A549 (cell line): Measurements from ENCODE around the gene C4orf54. TPM values are rescaled to one million over a fixed set of nuclear protein-coding genes. Genes with fewer than 3 reads are reported as not detected.
A peak's percentile ranks its signal among the peaks of the same experiment; 100 is the strongest.

Experiments
- ATAC-seq, 2 experiments: fragments of 200-7000 bp in 1 of 2; fragments of >200 bp in 1 of 2; cut with Nextera tagmentation in 1 of 2; cut with Tn5 transposase in 1 of 2; 3 replicates each; pipeline versions ENCODE4 v1.8.0 to v1.9.1; 2018 to 2020; ENCODE audit warnings: mild to moderate bottlenecking in 1 of 2, moderate library complexity in 1 of 2
- CTCF ChIA-PET: fragments of 300-600 bp; sonication (Branson Sonifier 250); formaldehyde crosslinking; extraction: SDS; loops from one replicate; lab custom pipeline; 2021; ENCODE audit warnings: antibody characterized with exemption, inconsistent platforms; lab: Yijun Ruan, JAX
- POLR2A ChIA-PET: fragments of 350-600 bp; formaldehyde crosslinking; extraction: SDS; loops from one replicate; lab custom pipeline; 2021; ENCODE audit warnings: antibody characterized with exemption, inconsistent platforms; lab: Yijun Ruan, JAX
- DNase-seq, 2 experiments: peaks; one replicate each; pipeline versions ENCODE4 v3.0.0 to v3.0.0-alpha.2; 2011 to 2016; ENCODE audit warnings: low read depth in 1 of 2, low spot score in 1 of 2
- FAIRE-seq: peaks from 2 replicates; lab custom pipeline; 2011; peaks lifted over from hg19 to GRCh38; lab: Jason Lieb, UNC
- H3K27ac ChIP-seq, 2 experiments: fragments of >200 bp; sonication (Bioruptor Twin); formaldehyde crosslinking; 3 replicates each; pipeline ENCODE4 v1.5.1; 2016 to 2017
- H3K4me1 ChIP-seq: fragments of >200 bp; sonication (Bioruptor Twin); formaldehyde crosslinking; 3 replicates; pipeline ENCODE4 v1.6.1; 2016
- H3K4me2 ChIP-seq: fragments of >200 bp; sonication (Bioruptor Twin); formaldehyde crosslinking; 3 replicates; pipeline ENCODE4 v1.6.1; 2016
- H3K4me3 ChIP-seq: fragments of >200 bp; sonication (Bioruptor Twin); formaldehyde crosslinking; 3 replicates; pipeline ENCODE4 v1.5.1; 2016
- H3K9me3 ChIP-seq: fragments of >200 bp; sonication (Bioruptor Twin); formaldehyde crosslinking; 3 replicates; pipeline ENCODE4 v1.6.1; 2016
- CBX2 ChIP-seq: fragments of 200-600 bp; sonication (generic); IDR thresholded peaks from 2 replicates; pipeline ENCODE4 v1.6.1; 2016; ENCODE audit warnings: low read depth, mild to moderate bottlenecking, borderline replicate concordance
- CBX8 ChIP-seq: fragments of 200-600 bp; sonication (generic); IDR thresholded peaks from 2 replicates; pipeline ENCODE4 v1.6.1; 2016
- EP300 ChIP-seq, 2 experiments: fragments of >200 bp; sonication (Bioruptor Twin); formaldehyde crosslinking; IDR thresholded peaks; 2 replicates in 1 of 2; 3 replicates in 1 of 2; pipeline ENCODE4 v1.6.1; 2016 to 2017
- HDAC2 ChIP-seq: fragments of 200-600 bp; sonication (generic); IDR thresholded peaks from 2 replicates; pipeline ENCODE4 v1.6.1; 2016
- HOXB13 ChIP-seq: fragments of 250-450 bp; sonication (Bioruptor Pico); IDR thresholded peaks from 2 replicates; pipeline ENCODE4 v1.5.0; 2020; ENCODE audit warnings: low read depth, mild to moderate bottlenecking, moderate library complexity
- KDM1A ChIP-seq: fragments of 200-600 bp; sonication (generic); IDR thresholded peaks from 2 replicates; pipeline ENCODE4 v1.6.1; 2016; ENCODE audit warnings: low read depth, mild to moderate bottlenecking
- MAFK ChIP-seq: fragments of 450-650 bp; IDR thresholded peaks from 2 replicates; pipeline ENCODE4 v1.6.1; 2014; ENCODE audit not compliant: partially characterized antibody
- MYC ChIP-seq: IDR thresholded peaks from 2 replicates; pipeline ENCODE4 v1.6.1; 2012; ENCODE audit warnings: mild to moderate bottlenecking, inconsistent platforms, low read length, improper control_type of control experiment, borderline replicate concordance
- SMC3 ChIP-seq: fragments of >200 bp; sonication (Bioruptor Twin); formaldehyde crosslinking; IDR thresholded peaks from 3 replicates; pipeline ENCODE4 v1.6.1; 2018; ENCODE audit warnings: inconsistent platforms
- TP53 ChIP-seq: fragments of 250-450 bp; sonication (Bioruptor Pico); IDR thresholded peaks from 2 replicates; pipeline ENCODE4 v1.5.0; 2021; ENCODE audit warnings: mild to moderate bottlenecking, moderate library complexity
- ZNF302 ChIP-seq: fragments of 250-450 bp; sonication (Bioruptor Pico); IDR thresholded peaks from 2 replicates; pipeline ENCODE4 v1.9.0; 2021; ENCODE audit warnings: inconsistent platforms, mild to moderate bottlenecking, moderate library complexity
- ZSCAN20 ChIP-seq: fragments of 250-450 bp; sonication (Bioruptor Pico); IDR thresholded peaks from 2 replicates; pipeline ENCODE4 v1.8.0; 2022; ENCODE audit warnings: mild to moderate bottlenecking, moderate library complexity
- WGBS: methylation state at CpG from one replicate; pipeline ENCODE4 v1.1.6; 2017; ENCODE audit errors: missing lambda C conversion rate; 5-methylcytosine and 5-hydroxymethylcytosine counted together
- polyA plus RNA-seq, 4 experiments: library from polyadenylated mRNA; depleted of rRNA in 3 of 4; stranded (reverse); fragments of >200 nt; fragmentation: RNase III in 1 of 4; extraction: RNeasy Plus Mini Kit Qiagen cat#74134 plus additional on column Dnase treatment in 1 of 4; gene quantifications; 2 replicates in 3 of 4; 3 replicates in 1 of 4; pipeline ENCODE4 v1.2.3, GENCODE V29; 2011 to 2017
- TF ChIP-seq, protein P1 (sequence below): fragments of 250-450 bp; sonication (Bioruptor Pico); IDR thresholded peaks from 2 replicates; pipeline ENCODE4 v1.5.0; 2020; ENCODE audit warnings: low read depth, mild to moderate bottlenecking, moderate library complexity
- TF ChIP-seq, protein P2 (sequence below): fragments of 450-650 bp; IDR thresholded peaks from 2 replicates; pipeline ENCODE4 v1.6.1; 2014; ENCODE audit warnings: antibody characterized with exemption
- TF ChIP-seq, protein P3 (sequence below): IDR thresholded peaks from 2 replicates; pipeline ENCODE4 v1.6.1; 2012
- TF ChIP-seq, protein P4 (sequence below): IDR thresholded peaks from 2 replicates; pipeline ENCODE4 v1.6.1; 2012; ENCODE audit warnings: low read depth, borderline replicate concordance
- TF ChIP-seq, protein P5 (sequence below): fragments of >200 bp; sonication (Bioruptor Twin); formaldehyde crosslinking; IDR thresholded peaks from 2 replicates; pipeline ENCODE4 v1.6.1; 2016
- TF ChIP-seq, protein P6 (sequence below): fragments of 200-600 bp; sonication (generic); IDR thresholded peaks from 2 replicates; pipeline ENCODE4 v1.6.1; 2016; ENCODE audit warnings: antibody characterized with exemption, mild to moderate bottlenecking, moderate library complexity
- TF ChIP-seq, protein P7 (sequence below): fragments of >200 bp; sonication (Bioruptor Twin); formaldehyde crosslinking; IDR thresholded peaks from 3 replicates; pipeline ENCODE4 v1.6.1; 2016

C4orf54 gene
- polyA plus RNA-seq, 2 of the 4 experiments (the other 2 are of a cell fraction): not detected

DNA sequence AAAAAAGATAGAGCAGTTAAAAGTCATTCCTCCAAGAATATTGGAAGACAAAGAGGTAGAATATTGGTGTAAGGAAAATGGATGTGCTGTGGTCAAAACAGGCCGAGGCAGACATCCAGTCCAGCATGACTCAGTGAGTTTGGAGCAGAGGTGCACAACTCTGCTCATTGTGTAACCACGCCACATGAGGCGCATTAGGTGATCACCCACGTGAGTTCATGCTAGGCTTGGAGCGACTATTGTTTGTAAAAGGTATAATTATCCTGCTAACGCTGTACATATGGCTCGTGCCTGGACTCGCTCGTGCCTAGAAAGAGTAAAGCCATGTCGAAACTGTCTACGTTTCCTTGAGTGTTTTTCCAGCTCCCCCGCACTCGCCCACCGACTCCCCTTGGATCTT lies 23.9 kb downstream of the C4orf54 start:
- ATAC-seq (no peak), FAIRE-seq (no peak), DNase-seq (no peak)
- H3K4me2 ChIP-seq: no peak overlapping the region
- ChIA-PET POLR2A (no interaction called here), CTCF (no interaction called here)
- TF ChIP-seq, protein P1, sequence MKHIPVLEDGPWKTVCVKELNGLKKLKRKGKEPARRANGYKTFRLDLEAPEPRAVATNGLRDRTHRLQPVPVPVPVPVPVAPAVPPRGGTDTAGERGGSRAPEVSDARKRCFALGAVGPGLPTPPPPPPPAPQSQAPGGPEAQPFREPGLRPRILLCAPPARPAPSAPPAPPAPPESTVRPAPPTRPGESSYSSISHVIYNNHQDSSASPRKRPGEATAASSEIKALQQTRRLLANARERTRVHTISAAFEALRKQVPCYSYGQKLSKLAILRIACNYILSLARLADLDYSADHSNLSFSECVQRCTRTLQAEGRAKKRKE (CRISPR knock-in tag): no peak
- TF ChIP-seq, protein P2, sequence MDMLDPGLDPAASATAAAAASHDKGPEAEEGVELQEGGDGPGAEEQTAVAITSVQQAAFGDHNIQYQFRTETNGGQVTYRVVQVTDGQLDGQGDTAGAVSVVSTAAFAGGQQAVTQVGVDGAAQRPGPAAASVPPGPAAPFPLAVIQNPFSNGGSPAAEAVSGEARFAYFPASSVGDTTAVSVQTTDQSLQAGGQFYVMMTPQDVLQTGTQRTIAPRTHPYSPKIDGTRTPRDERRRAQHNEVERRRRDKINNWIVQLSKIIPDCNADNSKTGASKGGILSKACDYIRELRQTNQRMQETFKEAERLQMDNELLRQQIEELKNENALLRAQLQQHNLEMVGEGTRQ: no peak
- TF ChIP-seq, protein P3, sequence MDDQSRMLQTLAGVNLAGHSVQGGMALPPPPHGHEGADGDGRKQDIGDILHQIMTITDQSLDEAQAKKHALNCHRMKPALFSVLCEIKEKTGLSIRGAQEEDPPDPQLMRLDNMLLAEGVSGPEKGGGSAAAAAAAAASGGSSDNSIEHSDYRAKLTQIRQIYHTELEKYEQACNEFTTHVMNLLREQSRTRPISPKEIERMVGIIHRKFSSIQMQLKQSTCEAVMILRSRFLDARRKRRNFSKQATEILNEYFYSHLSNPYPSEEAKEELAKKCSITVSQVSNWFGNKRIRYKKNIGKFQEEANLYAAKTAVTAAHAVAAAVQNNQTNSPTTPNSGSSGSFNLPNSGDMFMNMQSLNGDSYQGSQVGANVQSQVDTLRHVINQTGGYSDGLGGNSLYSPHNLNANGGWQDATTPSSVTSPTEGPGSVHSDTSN: no peak
- TF ChIP-seq, protein P4, sequence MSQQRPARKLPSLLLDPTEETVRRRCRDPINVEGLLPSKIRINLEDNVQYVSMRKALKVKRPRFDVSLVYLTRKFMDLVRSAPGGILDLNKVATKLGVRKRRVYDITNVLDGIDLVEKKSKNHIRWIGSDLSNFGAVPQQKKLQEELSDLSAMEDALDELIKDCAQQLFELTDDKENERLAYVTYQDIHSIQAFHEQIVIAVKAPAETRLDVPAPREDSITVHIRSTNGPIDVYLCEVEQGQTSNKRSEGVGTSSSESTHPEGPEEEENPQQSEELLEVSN: no peak
- no peak for TF ChIP-seq MAFK
- no peak for TF ChIP-seq TP53
- TF ChIP-seq, protein P5, sequence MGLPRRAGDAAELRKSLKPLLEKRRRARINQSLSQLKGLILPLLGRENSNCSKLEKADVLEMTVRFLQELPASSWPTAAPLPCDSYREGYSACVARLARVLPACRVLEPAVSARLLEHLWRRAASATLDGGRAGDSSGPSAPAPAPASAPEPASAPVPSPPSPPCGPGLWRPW: no peak
- no peak for TF ChIP-seq KDM1A
- no peak for TF ChIP-seq EP300 (IDR thresholded peaks at IDR 0.05)
- no peak overlapping the region for H3K4me3 ChIP-seq
- H3K4me1 ChIP-seq: peaks cover 9% of the 10 kb centered on the region; the same call in 2 of the 3 replicates
- 80% methylated on average over 14 of the region's 14 CpGs for WGBS
- H3K27ac ChIP-seq: no peak overlapping the region
- H3K9me3 ChIP-seq: no peaks in the 10 kb centered on the region

DNA sequence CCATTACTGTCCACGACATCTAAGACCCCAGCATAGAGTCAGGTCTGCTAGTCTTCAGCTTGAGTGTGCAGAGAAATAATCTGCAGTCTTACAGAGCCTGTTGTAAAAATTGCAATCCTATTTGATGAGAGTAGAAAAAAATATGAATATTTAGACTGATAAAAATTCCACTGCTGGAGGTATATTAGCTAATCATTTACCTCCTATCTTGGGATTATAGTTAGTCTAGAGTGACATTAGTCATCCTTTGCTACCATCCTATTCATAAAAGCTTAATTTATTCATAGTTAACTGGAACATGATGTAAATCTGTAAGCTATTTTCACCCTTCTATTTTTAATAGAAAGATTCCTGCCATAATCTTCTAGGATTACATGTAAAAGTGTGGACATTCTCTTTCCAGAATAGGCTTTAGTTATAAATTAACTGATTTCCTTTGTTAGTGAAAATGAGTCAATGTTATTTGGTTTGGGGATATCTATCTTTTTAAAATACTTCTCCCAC lies 26.7 kb downstream of the C4orf54 start:
- H3K4me2 ChIP-seq: peak overlapping the region; percentile 57
- TF ChIP-seq, protein P6, sequence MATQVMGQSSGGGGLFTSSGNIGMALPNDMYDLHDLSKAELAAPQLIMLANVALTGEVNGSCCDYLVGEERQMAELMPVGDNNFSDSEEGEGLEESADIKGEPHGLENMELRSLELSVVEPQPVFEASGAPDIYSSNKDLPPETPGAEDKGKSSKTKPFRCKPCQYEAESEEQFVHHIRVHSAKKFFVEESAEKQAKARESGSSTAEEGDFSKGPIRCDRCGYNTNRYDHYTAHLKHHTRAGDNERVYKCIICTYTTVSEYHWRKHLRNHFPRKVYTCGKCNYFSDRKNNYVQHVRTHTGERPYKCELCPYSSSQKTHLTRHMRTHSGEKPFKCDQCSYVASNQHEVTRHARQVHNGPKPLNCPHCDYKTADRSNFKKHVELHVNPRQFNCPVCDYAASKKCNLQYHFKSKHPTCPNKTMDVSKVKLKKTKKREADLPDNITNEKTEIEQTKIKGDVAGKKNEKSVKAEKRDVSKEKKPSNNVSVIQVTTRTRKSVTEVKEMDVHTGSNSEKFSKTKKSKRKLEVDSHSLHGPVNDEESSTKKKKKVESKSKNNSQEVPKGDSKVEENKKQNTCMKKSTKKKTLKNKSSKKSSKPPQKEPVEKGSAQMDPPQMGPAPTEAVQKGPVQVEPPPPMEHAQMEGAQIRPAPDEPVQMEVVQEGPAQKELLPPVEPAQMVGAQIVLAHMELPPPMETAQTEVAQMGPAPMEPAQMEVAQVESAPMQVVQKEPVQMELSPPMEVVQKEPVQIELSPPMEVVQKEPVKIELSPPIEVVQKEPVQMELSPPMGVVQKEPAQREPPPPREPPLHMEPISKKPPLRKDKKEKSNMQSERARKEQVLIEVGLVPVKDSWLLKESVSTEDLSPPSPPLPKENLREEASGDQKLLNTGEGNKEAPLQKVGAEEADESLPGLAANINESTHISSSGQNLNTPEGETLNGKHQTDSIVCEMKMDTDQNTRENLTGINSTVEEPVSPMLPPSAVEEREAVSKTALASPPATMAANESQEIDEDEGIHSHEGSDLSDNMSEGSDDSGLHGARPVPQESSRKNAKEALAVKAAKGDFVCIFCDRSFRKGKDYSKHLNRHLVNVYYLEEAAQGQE: no peak
- TF ChIP-seq ZNF302 (CRISPR knock-in tag) (no peak), TP53 (no peak), CBX8 (no peak), MYC (no peak), ZSCAN20 (CRISPR knock-in tag) (no peak), HDAC2 (no peak), HOXB13 (CRISPR knock-in tag) (no peak), SMC3 (no peak), CBX2 (no peak)
- TF ChIP-seq, protein P7, sequence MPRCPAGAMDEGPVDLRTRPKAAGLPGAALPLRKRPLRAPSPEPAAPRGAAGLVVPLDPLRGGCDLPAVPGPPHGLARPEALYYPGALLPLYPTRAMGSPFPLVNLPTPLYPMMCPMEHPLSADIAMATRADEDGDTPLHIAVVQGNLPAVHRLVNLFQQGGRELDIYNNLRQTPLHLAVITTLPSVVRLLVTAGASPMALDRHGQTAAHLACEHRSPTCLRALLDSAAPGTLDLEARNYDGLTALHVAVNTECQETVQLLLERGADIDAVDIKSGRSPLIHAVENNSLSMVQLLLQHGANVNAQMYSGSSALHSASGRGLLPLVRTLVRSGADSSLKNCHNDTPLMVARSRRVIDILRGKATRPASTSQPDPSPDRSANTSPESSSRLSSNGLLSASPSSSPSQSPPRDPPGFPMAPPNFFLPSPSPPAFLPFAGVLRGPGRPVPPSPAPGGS: no peak
- TF ChIP-seq, protein P1 (CRISPR knock-in tag): no peak
- TF ChIP-seq, all 56 proteins: peak for 0
- WGBS: 5% methylated on average over 1 of the region's 1 CpG
- Histone ChIP-seq H3K9me3 (no peaks in the 10 kb centered on the region), H3K27ac (no peak overlapping the region), H3K4me1 (peaks cover 9% of the 10 kb centered on the region; the same call in 2 of the 3 replicates), H3K4me3 (no peak overlapping the region)
- ChIA-PET CTCF (no interaction called here), POLR2A (no interaction called here)
- FAIRE-seq: no peak
- no peak for DNase-seq
- ATAC-seq: no peak
